ENCODE data around the gene KCNT2.

DNA sequence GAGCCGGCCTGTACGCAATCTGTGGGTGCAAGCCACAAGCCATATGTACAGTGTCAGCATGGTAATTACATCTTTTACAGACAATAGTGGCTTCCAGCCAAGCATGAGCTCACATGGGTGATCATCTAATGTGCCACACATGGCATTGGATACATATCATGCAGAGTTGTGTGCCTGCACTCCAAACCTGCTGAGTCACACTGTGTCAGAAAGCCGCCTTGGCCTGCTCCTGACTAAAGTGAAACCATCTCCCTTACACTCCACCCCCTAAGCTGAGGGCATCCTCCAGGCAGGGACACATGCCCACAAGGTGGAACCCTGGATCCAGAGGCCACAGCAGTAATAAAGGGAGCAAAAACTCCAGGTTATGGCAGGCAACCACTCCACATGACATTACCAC, 72.5 kb downstream of the KCNT2 start:
- TF ChIP-seq TAF1 (IDR thresholded peaks at IDR 0.05; ENCODE audit: low read depth, low read length) (no peak), POLR2A (IDR thresholded peaks at IDR 0.05; ENCODE audit: low read depth, low read length) (no peak), POLR2AphosphoS5 (IDR thresholded peaks at IDR 0.05; ENCODE audit: low read depth, low read length) (no peak), POU2F2 (IDR thresholded peaks at IDR 0.05; ENCODE audit: low read depth, low read length) (no peak), PAX5 (IDR thresholded peaks at IDR 0.05; ENCODE audit: insufficient read depth, low read length, severe bottlenecking) (no peak)
